Suprapubic skin (tissue), 3 donors: ENCODE results near the gene CLIC3.

Experiments
- CTCF ChIP-seq, 2 donors: fragments of 200-600 bp in 1 of 2; fragments of 450-650 bp in 1 of 2; sonication (generic) in 1 of 2; IDR thresholded peaks; one replicate each; pipeline ENCODE4 v1.5.1; 2016 to 2019; ENCODE audit warnings: antibody characterized with exemption in 2 of 2, mild to moderate bottlenecking in 1 of 2, moderate library complexity in 1 of 2
- EP300 ChIP-seq: sonication (generic); formaldehyde crosslinking; IDR thresholded peaks from one replicate; pipeline ENCODE4 v1.6.1; 2017; ENCODE audit warnings: antibody characterized with exemption

DNA sequence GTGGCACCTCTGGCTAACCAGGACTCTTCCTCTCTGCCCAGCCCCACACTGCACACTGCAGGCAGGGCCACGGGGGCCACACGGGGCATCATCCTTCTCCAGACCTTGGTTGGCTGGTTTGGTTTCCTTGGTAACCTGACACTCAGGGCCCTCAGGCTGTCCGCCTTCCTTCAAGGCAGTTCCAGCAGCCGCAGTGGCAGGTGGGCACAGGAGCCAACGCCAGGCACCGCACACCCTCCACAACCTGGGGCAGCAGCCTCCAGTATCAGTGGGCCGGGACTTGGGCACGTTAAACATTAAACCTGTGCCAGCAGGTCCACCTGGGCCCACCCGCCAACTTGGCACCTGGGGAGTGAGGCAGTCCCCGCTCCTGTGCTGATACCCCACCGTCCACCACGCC lies 47.7 kb upstream of the CLIC3 start:
- TF ChIP-seq CTCF (IDR thresholded peaks at IDR 0.05): no peak
- no peak for TF ChIP-seq EP300
